Tibial nerve (tissue), 4 donors: ENCODE data around the gene DYRK1B.

Experiments used
- CTCF ChIP-seq, 5 experiments: fragments of 200-600 bp in 3 of 5; fragments of 450-650 bp in 2 of 5; sonication (generic) in 3 of 5; IDR thresholded peaks; one replicate each; pipeline ENCODE4 v1.5.1; 2016 to 2019; ENCODE audit warnings: antibody characterized with exemption in 5 of 5, mild to moderate bottlenecking in 3 of 5, moderate library complexity in 2 of 5
- EP300 ChIP-seq, 2 donors: sonication (generic); formaldehyde crosslinking; IDR thresholded peaks; one replicate each; pipeline ENCODE4 v1.6.1; 2017; ENCODE audit warnings: antibody characterized with exemption in 2 of 2, mild to moderate bottlenecking in 1 of 2
- POLR2A ChIP-seq, 2 donors: fragments of 450-650 bp; IDR thresholded peaks; one replicate each; pipeline ENCODE4 v1.6.1; 2017; ENCODE audit warnings: antibody characterized with exemption in 2 of 2, mild to moderate bottlenecking in 2 of 2, moderate library complexity in 2 of 2

GRCh38 chr19:39780894-39781293, 53.1 kb downstream of the DYRK1B start:
- no peak for TF ChIP-seq POLR2A (IDR thresholded peaks at IDR 0.05)
- no peak for TF ChIP-seq CTCF (IDR thresholded peaks at IDR 0.05)
- no peak for TF ChIP-seq EP300 (IDR thresholded peaks at IDR 0.05)
